K562 (cell line): ENCODE data around the gene PPP6R1. TPM values are rescaled to one million over a fixed set of nuclear protein-coding genes. Genes with fewer than 3 reads are reported as not detected.
A peak's percentile ranks its signal among the peaks of the same experiment; 100 is the strongest.

Source experiments
- ATF1 ChIP-seq, 2 experiments: fragments of 450-650 bp in 1 of 2; IDR thresholded peaks; 2 replicates each; pipeline ENCODE4 v1.6.1; 2016; ENCODE audit warnings: missing compliant biosample characterization in 1 of 2, missing genetic modification characterization in 1 of 2
- CHCHD3 ChIP-seq: fragments of 250-450 bp; sonication (Bioruptor Pico); IDR thresholded peaks from 2 replicates; pipeline ENCODE4 v2.1.2; 2022; ENCODE audit warnings: mild to moderate bottlenecking
- EGR1 ChIP-seq: fragments of 450-650 bp; conservative IDR thresholded peaks from 2 replicates; pipeline ENCODE4 v1.6.1; 2017; ENCODE audit warnings: mild to moderate bottlenecking
- NCOA2 ChIP-seq, 2 experiments: fragments of 450-650 bp; IDR thresholded peaks; 2 replicates each; pipeline ENCODE4 v1.6.1; 2018; ENCODE audit warnings: mild to moderate bottlenecking in 2 of 2, moderate library complexity in 1 of 2; ENCODE audit not compliant: partially characterized antibody in 2 of 2
- NR3C1 ChIP-seq: sonication (generic); formaldehyde crosslinking; IDR thresholded peaks from 2 replicates; pipeline ENCODE4 v1.8.1; 2022; ENCODE audit warnings: missing genetic modification reagents
- NR4A1 ChIP-seq, 2 experiments: fragments of 250-450 bp in 1 of 2; fragments of 450-650 bp in 1 of 2; sonication (Bioruptor Pico) in 1 of 2; IDR thresholded peaks; 2 replicates each; pipeline versions ENCODE4 v1.4.0 to v1.6.1; 2016 to 2020; ENCODE audit warnings: mild to moderate bottlenecking in 2 of 2, missing compliant biosample characterization in 1 of 2, missing genetic modification characterization in 1 of 2, moderate library complexity in 1 of 2
- PHB ChIP-seq: fragments of 250-450 bp; sonication (Bioruptor Pico); IDR thresholded peaks from 2 replicates; pipeline ENCODE4 v1.5.0; 2021
- RBBP5 ChIP-seq: fragments of 200-600 bp; sonication (generic); IDR thresholded peaks from 2 replicates; pipeline ENCODE4 v1.6.1; 2012; ENCODE audit warnings: borderline replicate concordance, mild to moderate bottlenecking, low read length, control low read depth, inconsistent platforms; ENCODE audit not compliant: insufficient read depth, poor library complexity, severe bottlenecking
- SIN3A ChIP-seq, 2 experiments: fragments of 150-350 bp in 1 of 2; IDR thresholded peaks; 2 replicates each; pipeline ENCODE4 v1.6.1; 2011 to 2016; ENCODE audit warnings: borderline replicate concordance in 2 of 2, low read depth in 2 of 2, low read length in 2 of 2, mild to moderate bottlenecking in 2 of 2, moderate library complexity in 2 of 2; ENCODE audit not compliant: control insufficient read depth in 1 of 2
- TAF1 ChIP-seq: IDR thresholded peaks from 2 replicates; pipeline ENCODE4 v1.6.1; 2011; ENCODE audit warnings: mild to moderate bottlenecking, low read length, moderate library complexity; ENCODE audit not compliant: insufficient read depth, control insufficient read depth, severe bottlenecking; ENCODE audit errors: extremely low read depth
- TCF3 ChIP-seq: sonication (generic); formaldehyde crosslinking; IDR thresholded peaks from 2 replicates; pipeline ENCODE4 v1.4.0; 2020; ENCODE audit warnings: mild to moderate bottlenecking, missing genetic modification reagents
- ZBTB12 ChIP-seq: fragments of 250-450 bp; sonication (Bioruptor Pico); IDR thresholded peaks from 2 replicates; pipeline ENCODE4 v1.4.0; 2020
- ZBTB8A ChIP-seq: fragments of 450-650 bp; IDR thresholded peaks from 2 replicates; pipeline ENCODE4 v1.6.1; 2018; ENCODE audit warnings: mild to moderate bottlenecking, moderate library complexity; ENCODE audit not compliant: partially characterized antibody
- polyA plus RNA-seq, 8 experiments: library from polyadenylated mRNA; depleted of rRNA in 4 of 8; stranded (reverse) in 5 of 8; unstranded in 3 of 8; fragments of >200 nt; fragmentation: Nextera tagmentation in 2 of 8; fragmentation: Illumina TruSeq in 1 of 8; extraction: Ambion mirVana in 2 of 8; extraction: Trizol in 1 of 8; gene quantifications; 2 replicates each; pipeline versions ENCODE4 v1.2.1 to v1.2.3, GENCODE V29; 2011 to 2014; ENCODE audit warnings: inconsistent platforms in 1 of 8, missing spikeins in 1 of 8
- total RNA-seq, 7 experiments: library from RNA; depleted of rRNA in 6 of 7; stranded (reverse); fragments of >200 nt in 6 of 7; fragmentation: Illumina TruSeq in 2 of 7; extraction: Trizol in 2 of 7; gene quantifications; 2 replicates each; pipeline versions ENCODE4 v1.2.1 to v1.2.3, GENCODE V29; 2011 to 2021; ENCODE audit warnings: low replicate concordance in 1 of 7
- TF ChIP-seq, protein P1 (sequence below): sonication (generic); formaldehyde crosslinking; IDR thresholded peaks from 2 replicates; pipeline ENCODE4 v1.8.0; 2022; ENCODE audit warnings: mild to moderate bottlenecking, missing genetic modification reagents
- TF ChIP-seq, protein P2 (sequence below): fragments of 250-450 bp; sonication (Bioruptor Pico); IDR thresholded peaks from 2 replicates; pipeline ENCODE4 v1.8.0; 2022; ENCODE audit warnings: moderate library complexity, mild to moderate bottlenecking, inconsistent platforms
- TF ChIP-seq, protein P3 (sequence below): fragments of 250-450 bp; sonication (Bioruptor Pico); IDR thresholded peaks from 2 replicates; pipeline ENCODE4 v1.4.0; 2020; ENCODE audit warnings: borderline replicate concordance

The PPP6R1 gene
- total and polyA plus RNA-seq, 9 of the 15 experiments (the other 6 are each of a cell fraction or from before 2014, with no cell fraction given) = 0.48 to 135 (median 37.2) TPM

DNA sequence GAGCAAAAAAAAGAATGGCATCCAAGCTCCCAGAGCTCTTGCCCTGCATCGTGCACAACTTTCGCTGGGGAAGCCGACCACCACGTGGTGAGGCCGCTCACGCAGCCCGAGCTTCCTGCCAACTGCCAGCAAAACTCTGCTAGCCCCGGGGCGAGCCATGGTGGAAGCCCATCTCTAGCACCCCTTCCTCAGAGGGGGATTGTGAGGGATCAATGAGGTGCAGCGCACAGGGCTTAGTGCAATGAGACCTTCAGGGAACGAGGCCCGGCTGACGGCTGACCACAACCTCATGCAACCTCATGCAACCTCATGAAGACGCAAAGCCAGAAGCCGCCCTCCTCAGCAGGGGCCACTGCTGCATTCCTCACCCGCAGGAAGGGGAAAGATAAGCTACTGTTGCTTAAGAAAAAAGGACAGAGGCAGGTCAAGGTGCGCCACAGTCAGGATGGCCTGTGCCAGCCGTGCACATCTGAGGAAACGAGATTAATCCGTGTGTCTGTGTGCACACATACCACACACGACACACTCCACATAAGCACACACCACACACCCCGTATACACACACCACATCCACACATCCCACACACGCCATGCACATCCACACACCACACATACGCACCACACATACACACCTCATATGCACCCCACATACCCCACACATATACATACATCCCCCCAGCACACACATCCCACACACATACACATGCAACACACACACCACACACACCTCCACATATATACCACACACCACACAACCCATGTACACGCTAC, 11.5 kb upstream of the PPP6R1 start (continued):
- TF ChIP-seq, protein P1, sequence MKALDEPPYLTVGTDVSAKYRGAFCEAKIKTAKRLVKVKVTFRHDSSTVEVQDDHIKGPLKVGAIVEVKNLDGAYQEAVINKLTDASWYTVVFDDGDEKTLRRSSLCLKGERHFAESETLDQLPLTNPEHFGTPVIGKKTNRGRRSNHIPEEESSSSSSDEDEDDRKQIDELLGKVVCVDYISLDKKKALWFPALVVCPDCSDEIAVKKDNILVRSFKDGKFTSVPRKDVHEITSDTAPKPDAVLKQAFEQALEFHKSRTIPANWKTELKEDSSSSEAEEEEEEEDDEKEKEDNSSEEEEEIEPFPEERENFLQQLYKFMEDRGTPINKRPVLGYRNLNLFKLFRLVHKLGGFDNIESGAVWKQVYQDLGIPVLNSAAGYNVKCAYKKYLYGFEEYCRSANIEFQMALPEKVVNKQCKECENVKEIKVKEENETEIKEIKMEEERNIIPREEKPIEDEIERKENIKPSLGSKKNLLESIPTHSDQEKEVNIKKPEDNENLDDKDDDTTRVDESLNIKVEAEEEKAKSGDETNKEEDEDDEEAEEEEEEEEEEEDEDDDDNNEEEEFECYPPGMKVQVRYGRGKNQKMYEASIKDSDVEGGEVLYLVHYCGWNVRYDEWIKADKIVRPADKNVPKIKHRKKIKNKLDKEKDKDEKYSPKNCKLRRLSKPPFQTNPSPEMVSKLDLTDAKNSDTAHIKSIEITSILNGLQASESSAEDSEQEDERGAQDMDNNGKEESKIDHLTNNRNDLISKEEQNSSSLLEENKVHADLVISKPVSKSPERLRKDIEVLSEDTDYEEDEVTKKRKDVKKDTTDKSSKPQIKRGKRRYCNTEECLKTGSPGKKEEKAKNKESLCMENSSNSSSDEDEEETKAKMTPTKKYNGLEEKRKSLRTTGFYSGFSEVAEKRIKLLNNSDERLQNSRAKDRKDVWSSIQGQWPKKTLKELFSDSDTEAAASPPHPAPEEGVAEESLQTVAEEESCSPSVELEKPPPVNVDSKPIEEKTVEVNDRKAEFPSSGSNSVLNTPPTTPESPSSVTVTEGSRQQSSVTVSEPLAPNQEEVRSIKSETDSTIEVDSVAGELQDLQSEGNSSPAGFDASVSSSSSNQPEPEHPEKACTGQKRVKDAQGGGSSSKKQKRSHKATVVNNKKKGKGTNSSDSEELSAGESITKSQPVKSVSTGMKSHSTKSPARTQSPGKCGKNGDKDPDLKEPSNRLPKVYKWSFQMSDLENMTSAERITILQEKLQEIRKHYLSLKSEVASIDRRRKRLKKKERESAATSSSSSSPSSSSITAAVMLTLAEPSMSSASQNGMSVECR (CRISPR knock-in tag) = no peak
- no peak for TF ChIP-seq NR3C1 (CRISPR knock-in tag)
- TF ChIP-seq, protein P2, sequence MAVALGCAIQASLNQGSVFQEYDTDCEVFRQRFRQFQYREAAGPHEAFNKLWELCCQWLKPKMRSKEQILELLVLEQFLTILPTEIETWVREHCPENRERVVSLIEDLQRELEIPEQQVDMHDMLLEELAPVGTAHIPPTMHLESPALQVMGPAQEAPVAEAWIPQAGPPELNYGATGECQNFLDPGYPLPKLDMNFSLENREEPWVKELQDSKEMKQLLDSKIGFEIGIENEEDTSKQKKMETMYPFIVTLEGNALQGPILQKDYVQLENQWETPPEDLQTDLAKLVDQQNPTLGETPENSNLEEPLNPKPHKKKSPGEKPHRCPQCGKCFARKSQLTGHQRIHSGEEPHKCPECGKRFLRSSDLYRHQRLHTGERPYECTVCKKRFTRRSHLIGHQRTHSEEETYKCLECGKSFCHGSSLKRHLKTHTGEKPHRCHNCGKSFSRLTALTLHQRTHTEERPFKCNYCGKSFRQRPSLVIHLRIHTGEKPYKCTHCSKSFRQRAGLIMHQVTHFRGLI (CRISPR knock-in tag) = 0 out of 2 replicates have a peak, but pooled peaks have one; percentile 33
- no peak for TF ChIP-seq NCOA2 (IDR thresholded peaks at IDR 0.05; ENCODE audit: partially characterized antibody in 2 of 2)
- TF ChIP-seq ZBTB8A = no peak
- TF ChIP-seq, protein P3, sequence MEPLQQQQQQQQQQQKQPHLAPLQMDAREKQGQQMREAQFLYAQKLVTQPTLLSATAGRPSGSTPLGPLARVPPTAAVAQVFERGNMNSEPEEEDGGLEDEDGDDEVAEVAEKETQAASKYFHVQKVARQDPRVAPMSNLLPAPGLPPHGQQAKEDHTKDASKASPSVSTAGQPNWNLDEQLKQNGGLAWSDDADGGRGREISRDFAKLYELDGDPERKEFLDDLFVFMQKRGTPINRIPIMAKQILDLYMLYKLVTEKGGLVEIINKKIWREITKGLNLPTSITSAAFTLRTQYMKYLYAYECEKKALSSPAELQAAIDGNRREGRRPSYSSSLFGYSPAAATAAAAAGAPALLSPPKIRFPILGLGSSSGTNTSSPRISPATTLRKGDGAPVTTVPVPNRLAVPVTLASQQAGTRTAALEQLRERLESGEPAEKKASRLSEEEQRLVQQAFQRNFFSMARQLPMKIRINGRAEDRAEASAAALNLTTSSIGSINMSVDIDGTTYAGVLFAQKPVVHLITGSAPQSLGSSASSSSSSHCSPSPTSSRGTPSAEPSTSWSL (CRISPR knock-in tag) = no peak
- TF ChIP-seq ZBTB12 (CRISPR knock-in tag) = no peak
- peak; percentile 40 for TF ChIP-seq RBBP5
- no peak for TF ChIP-seq ATF1 (CRISPR knock-in tag; IDR thresholded peaks at IDR 0.05)
- peak; percentile 37; the same call in 1 of the 2 replicates for TF ChIP-seq ATF1 (tag; IDR thresholded peaks at IDR 0.05)
- no peak for TF ChIP-seq TAF1
- peak; percentile 62 for TF ChIP-seq TCF3 (CRISPR knock-in tag)
- TF ChIP-seq SIN3A (IDR thresholded peaks at IDR 0.05; ENCODE audit: borderline replicate concordance in 2 of 2, control insufficient read depth in 1 of 2, low read depth in 2 of 2, low read length in 2 of 2) = no peak
- no peak for TF ChIP-seq CHCHD3
- TF ChIP-seq NR4A1 (CRISPR knock-in tag; IDR thresholded peaks at IDR 0.05) = no peak
- TF ChIP-seq NR4A1 (tag; IDR thresholded peaks at IDR 0.05) = no peak
- TF ChIP-seq PHB (CRISPR knock-in tag) = no peak
- TF ChIP-seq EGR1 = no peak
